ENCODE results near the gene SBK2.
"Not testable (repeated sequence)": the region's sequence is repeated elsewhere in the genome, so short reads cannot be mapped to it uniquely, and the experiment has no call there.

The SBK2 gene

GRCh38 chr19:55498246-55498840 lies 38.6 kb downstream of the SBK2 start:
- no peak for FAIRE-seq

GRCh38 chr19:55497763-55498162 lies 39.2 kb downstream of the SBK2 start:
- FAIRE-seq = no peak

- FAIRE-seq = not testable (repeated sequence)
Measured at GRCh38 chr19:55496820-55497219, 40.1 kb downstream of the SBK2 start.

GRCh38 chr19:55495646-55496349 lies 41.1 kb downstream of the SBK2 start:
- no peak for FAIRE-seq

- no peak for FAIRE-seq
Measured at GRCh38 chr19:55494172-55494761, 42.7 kb downstream of the SBK2 start.

- no peak for FAIRE-seq
Measured at GRCh38 chr19:55493645-55494171, 43.2 kb downstream of the SBK2 start.

- no peak for FAIRE-seq
Measured at GRCh38 chr19:55493052-55493644, 43.8 kb downstream of the SBK2 start.

- no peak for FAIRE-seq
Measured at GRCh38 chr19:55492362-55492944, 44.5 kb downstream of the SBK2 start.

- FAIRE-seq = no peak
Measured at GRCh38 chr19:55491546-55492360, 45.2 kb downstream of the SBK2 start.

- FAIRE-seq = no peak
Measured at GRCh38 chr19:55490478-55491432, 46.2 kb downstream of the SBK2 start.

GRCh38 chr19:55489711-55490477 lies 47.0 kb downstream of the SBK2 start:
- FAIRE-seq = no peak

- FAIRE-seq = no peak
Measured at GRCh38 chr19:55488986-55489710, 47.8 kb downstream of the SBK2 start.

GRCh38 chr19:55487924-55488687 lies 48.8 kb downstream of the SBK2 start, which contains the start of gene SSC5D:
Gene SSC5D (plus strand): TSS chr19:55488436. CDS start chr19:55488590, 154 bp downstream.
- FAIRE-seq = no peak

GRCh38 chr19:55486971-55487923 lies 49.7 kb downstream of the SBK2 start:
- FAIRE-seq = no peak

- FAIRE-seq = no peak
Measured at GRCh38 chr19:55486043-55486970, 50.6 kb downstream of the SBK2 start.

GRCh38 chr19:55485439-55486011 lies 51.4 kb downstream of the SBK2 start:
- FAIRE-seq = no peak

Measured in A204.1 (cell line).